ENCODE measurements around the gene ACVR1. TPM values are rescaled to one million over a fixed set of nuclear protein-coding genes. Genes with fewer than 3 reads are reported as not detected.

Gene ACVR1
- total and polyA plus RNA-seq, 9 of the 15 experiments (the other 6 are each of a cell fraction or from before 2014, with no cell fraction given): 3.8 to 14.3 (median 6.9) TPM

- TF ChIP-seq CTCFL (IDR thresholded peaks at IDR 0.05; ENCODE audit: borderline replicate concordance, insufficient read depth, low read depth, low read length, poor library complexity, severe bottlenecking) (no peak), TEAD4 (IDR thresholded peaks at IDR 0.05; ENCODE audit: low read length) (peak; percentile 56), TEAD4 (CRISPR knock-in tag; IDR thresholded peaks at IDR 0.05; ENCODE audit: borderline replicate concordance) (no peak), TFAP4 (CRISPR knock-in tag; IDR thresholded peaks at IDR 0.05; ENCODE audit: borderline replicate concordance) (no peak)
These were observed 115.2 kb downstream of the ACVR1 start (continued) for GRCh38 chr2:157760949-157761348.

- Histone ChIP-seq H3K9ac (ENCODE audit: insufficient read depth in 1 of 2, low read depth in 2 of 2, low read length in 2 of 2) (no peak overlapping the region), H3K27ac (ENCODE audit: extremely low read depth, low read depth, low read length) (no peak overlapping the region), H3K9me1 (ENCODE audit: control insufficient read depth, insufficient read depth, low read length) (no peaks in the 10 kb centered on the region), H3K4me2 (ENCODE audit: insufficient read depth, low read length) (no peak overlapping the region), H3K4me1 (replicated peaks in 1 of 2; ENCODE audit: control insufficient read depth in 2 of 2, insufficient read depth in 2 of 2, low read length in 2 of 2) (no peaks in the 10 kb centered on the region), H3K27me3 (ENCODE audit: control insufficient read depth in 2 of 2, insufficient read depth in 2 of 2, low read length in 2 of 2) (no peaks in the 10 kb centered on the region), H3K4me3 (no peak overlapping the region), H3K79me2 (ENCODE audit: control insufficient read depth, insufficient read depth, low read length) (no peaks in the 10 kb centered on the region), H4K20me1 (replicated peaks; ENCODE audit: control insufficient read depth, insufficient read depth, low read length) (no peaks in the 10 kb centered on the region), H3K9me3 (replicated peaks; ENCODE audit: control insufficient read depth, insufficient read depth, low read depth, low read length) (no peaks in the 10 kb centered on the region), H3K36me3 (ENCODE audit: control insufficient read depth, insufficient read depth, low read length) (no peaks in the 10 kb centered on the region), H2AFZ (ENCODE audit: low read depth, low read length) (no peak overlapping the region)
- DNase-seq (ENCODE audit: extremely low read depth in 1 of 4, low spot score in 3 of 4) (no peak), ATAC-seq (no peak), FAIRE-seq (no peak)
- CTCF ChIA-PET (ENCODE audit: low intra/inter-chr PET ratio): no interaction called here
- no TSS peak for BruUV-seq (replicated peaks)
- in situ Hi-C loops (cut with MboI): loop anchor here (10.0 kb wide), 1 partner anchor 255 kb away; no protein-coding TSS in a partner anchor
- POLR2A ChIA-PET: interaction anchor here (0.9 kb wide), 1 partner anchor 14 kb away, joined by 3 read pairs; no protein-coding TSS in a partner anchor
- intact Hi-C loops (cut with micrococcal nuclease): loop anchor here (5.0 to 10.0 kb wide), 2 partner anchors 458 to 985 kb away; no protein-coding TSS in a partner anchor
- TF ChIP-seq ARID4B (CRISPR knock-in tag; IDR thresholded peaks at IDR 0.05): no peak
- no peak for TF ChIP-seq MTF1 (CRISPR knock-in tag; IDR thresholded peaks at IDR 0.05; ENCODE audit: borderline replicate concordance)
These were observed 116.3 kb downstream of the ACVR1 start for GRCh38 chr2:157759855-157760254.

All from K562 (cell line).